Thyroid gland (tissue), 4 donors: ENCODE measurements around the gene MIEN1. TPM values are rescaled to one million over a fixed set of nuclear protein-coding genes. Genes with fewer than 3 reads are reported as not detected.

Source experiments
- DNase-seq, 2 donors: peaks; one replicate each; pipeline ENCODE4 v3.0.0-alpha.2; 2019
- H3K27ac ChIP-seq, 3 donors: fragments of 200-600 bp; sonication (generic); 1 replicate in 2 of 3; 2 replicates in 1 of 3; pipeline ENCODE4 v1.5.1; 2016 to 2019; ENCODE audit warnings: mild to moderate bottlenecking in 1 of 3, moderate library complexity in 1 of 3
- H3K27me3 ChIP-seq: fragments of 200-600 bp; sonication (generic); one replicate; pipeline ENCODE4 v1.5.1; 2019
- H3K36me3 ChIP-seq, 2 donors: fragments of 200-600 bp; sonication (generic); one replicate each; pipeline ENCODE4 v1.5.1; 2016 to 2019
- H3K4me1 ChIP-seq, 2 donors: fragments of 200-600 bp; sonication (generic); one replicate each; pipeline ENCODE4 v1.5.1; 2017 to 2019
- H3K4me3 ChIP-seq, 3 donors: fragments of 200-600 bp; sonication (generic); replicated peaks in 1 of 3; 1 replicate in 2 of 3; 2 replicates in 1 of 3; pipeline ENCODE4 v1.5.1; 2016; ENCODE audit warnings: mild to moderate bottlenecking in 1 of 3
- H3K9me3 ChIP-seq: fragments of 200-600 bp; sonication (generic); one replicate; pipeline ENCODE4 v1.5.1; 2017
- CTCF ChIP-seq, 6 experiments: fragments of 200-600 bp in 3 of 6; fragments of 450-650 bp in 3 of 6; sonication (generic) in 3 of 6; IDR thresholded peaks; one replicate each; pipeline ENCODE4 v1.5.1; 2016 to 2019; ENCODE audit warnings: antibody characterized with exemption in 6 of 6, mild to moderate bottlenecking in 2 of 6, inconsistent platforms in 1 of 6, moderate library complexity in 1 of 6
- POLR2A ChIP-seq, 2 donors: fragments of 450-650 bp; IDR thresholded peaks; one replicate each; pipeline ENCODE4 v1.6.1; 2017; ENCODE audit warnings: antibody characterized with exemption in 2 of 2, mild to moderate bottlenecking in 2 of 2, moderate library complexity in 1 of 2
- WGBS, 2 donors: methylation state at CpG; one replicate each; pipeline ENCODE4 v1.1.5; 2017; 5-methylcytosine and 5-hydroxymethylcytosine counted together
- intact Hi-C: fragments of 100-400 bp; cut with DNase I; formaldehyde crosslinking; loops from one replicate; pipeline ENCODE4 v1.15.1; 2023
- total RNA-seq, 4 donors: library from RNA; depleted of rRNA; stranded (reverse); fragments of >200 nt; gene quantifications; one replicate each; pipeline ENCODE4 v1.2.3, GENCODE V29; 2016

MIEN1 gene
- total RNA-seq, 4 donors from 2014 or later: 39.8 to 134 (median 70.3) TPM

- Histone ChIP-seq H3K9me3 (no peaks in the 10 kb centered on the region), H3K27ac (peak within 1 kb of the TSS; percentile 90 to 95 (median 94)), H3K36me3 (peaks cover 0 to 5% of the 10 kb centered on the region in 2 donors), H3K4me3 (peak within 1 kb of the TSS; percentile 16 to 63 (median 48)), H3K4me1 (peaks cover 7 to 22% of the 10 kb centered on the region in 2 donors), H3K27me3 (no peaks in the 10 kb centered on the region)
- peak; percentile 86 to 87 for DNase-seq
- intact Hi-C loops: loop anchor here (5.0 kb wide), 1 partner anchor 61 kb away; the partner anchor contains the start of gene PPP1R1B
- 5 to 6% methylated on average over 22 to 26 of the region's 45 CpGs for WGBS, 2 donors
- TF ChIP-seq POLR2A (IDR thresholded peaks at IDR 0.05): peak in 1 of 2 donors; percentile 73
- TF ChIP-seq CTCF (IDR thresholded peaks at IDR 0.05): peak in 1 of 6 experiments; percentile 8
These were observed 42.5 kb downstream of the MIEN1 start, which contains the start of gene PGAP3 for GRCh38 chr17:39687546-39688474. Gene PGAP3, minus strand, starts transcription at chr17:39688057. Its CDS starts 43 bp downstream, at chr17:39688014.

GRCh38 chr17:39687101-39687545 lies 43.2 kb downstream of the MIEN1 start:
- TF ChIP-seq POLR2A (IDR thresholded peaks at IDR 0.05): no peak
- no peak for TF ChIP-seq CTCF (IDR thresholded peaks at IDR 0.05)
- Histone ChIP-seq H3K9me3 (no peaks in the 10 kb centered on the region), H3K27me3 (no peaks in the 10 kb centered on the region), H3K4me1 (peaks cover 7 to 22% of the 10 kb centered on the region in 2 donors), H3K27ac (peak overlapping the region; percentile 90 to 95 (median 94)), H3K36me3 (peaks cover 0 to 5% of the 10 kb centered on the region in 2 donors), H3K4me3 (peak overlapping the region in 2 of 3 donors; percentile 48 to 63)
- no peak for DNase-seq
- 53 to 69% methylated on average over 6 of the region's 6 CpGs for WGBS, 2 donors
- intact Hi-C loops: loop anchor here (5.0 kb wide), 1 partner anchor 60 kb away; the partner anchor contains the start of gene PPP1R1B

- intact Hi-C loops: loop anchor here (5.0 kb wide), 1 partner anchor 57 kb away; the partner anchor contains the start of gene PPP1R1B
- WGBS, 2 donors: 79 to 81% methylated on average over 12 of the region's 12 CpGs
These were observed 45.8 kb downstream of the MIEN1 start for GRCh38 chr17:39684369-39685192.

More at GRCh38 chr17:39684369-39685192, 45.8 kb downstream of the MIEN1 start:
- Histone ChIP-seq H3K4me3 (no peak overlapping the region), H3K36me3 (peaks cover 0 to 5% of the 10 kb centered on the region in 2 donors), H3K27me3 (no peaks in the 10 kb centered on the region), H3K9me3 (no peaks in the 10 kb centered on the region), H3K27ac (peak overlapping the region in 2 of 3 donors; percentile 6 to 7), H3K4me1 (peaks cover 8 to 31% of the 10 kb centered on the region in 2 donors)
- DNase-seq: peak; percentile 51 to 72
- no peak for TF ChIP-seq POLR2A (IDR thresholded peaks at IDR 0.05)
- no peak for TF ChIP-seq CTCF (IDR thresholded peaks at IDR 0.05)
